ENCODE measurements around the gene LYRM2. TPM values are rescaled to one million over a fixed set of nuclear protein-coding genes. Genes with fewer than 3 reads are reported as not detected.

Gene LYRM2
- total RNA-seq, 2 donors from 2014 or later: 18.9 to 34.7 TPM

- TF ChIP-seq, protein P1, sequence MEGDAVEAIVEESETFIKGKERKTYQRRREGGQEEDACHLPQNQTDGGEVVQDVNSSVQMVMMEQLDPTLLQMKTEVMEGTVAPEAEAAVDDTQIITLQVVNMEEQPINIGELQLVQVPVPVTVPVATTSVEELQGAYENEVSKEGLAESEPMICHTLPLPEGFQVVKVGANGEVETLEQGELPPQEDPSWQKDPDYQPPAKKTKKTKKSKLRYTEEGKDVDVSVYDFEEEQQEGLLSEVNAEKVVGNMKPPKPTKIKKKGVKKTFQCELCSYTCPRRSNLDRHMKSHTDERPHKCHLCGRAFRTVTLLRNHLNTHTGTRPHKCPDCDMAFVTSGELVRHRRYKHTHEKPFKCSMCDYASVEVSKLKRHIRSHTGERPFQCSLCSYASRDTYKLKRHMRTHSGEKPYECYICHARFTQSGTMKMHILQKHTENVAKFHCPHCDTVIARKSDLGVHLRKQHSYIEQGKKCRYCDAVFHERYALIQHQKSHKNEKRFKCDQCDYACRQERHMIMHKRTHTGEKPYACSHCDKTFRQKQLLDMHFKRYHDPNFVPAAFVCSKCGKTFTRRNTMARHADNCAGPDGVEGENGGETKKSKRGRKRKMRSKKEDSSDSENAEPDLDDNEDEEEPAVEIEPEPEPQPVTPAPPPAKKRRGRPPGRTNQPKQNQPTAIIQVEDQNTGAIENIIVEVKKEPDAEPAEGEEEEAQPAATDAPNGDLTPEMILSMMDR (IDR thresholded peaks at IDR 0.05): no peak
- no peak overlapping the region for H3K4me3 ChIP-seq
- H3K36me3 ChIP-seq: no peaks in the 10 kb centered on the region
- H3K9me3 ChIP-seq: no peaks in the 10 kb centered on the region
- H3K4me1 ChIP-seq: no peaks in the 10 kb centered on the region
- H3K27ac ChIP-seq: no peak overlapping the region
- H3K27me3 ChIP-seq: no peaks in the 10 kb centered on the region
- no peak for DNase-seq (ENCODE audit: low spot score)
Measured at GRCh38 chr6:89520736-89521135, 117.8 kb downstream of the LYRM2 start.

- Histone ChIP-seq H3K4me1 (no peaks in the 10 kb centered on the region), H3K4me3 (no peak overlapping the region), H3K27me3 (no peaks in the 10 kb centered on the region), H3K36me3 (no peaks in the 10 kb centered on the region), H3K9me3 (no peaks in the 10 kb centered on the region), H3K27ac (no peak overlapping the region)
- no peak for DNase-seq (ENCODE audit: low spot score)
- TF ChIP-seq, protein P1 (IDR thresholded peaks at IDR 0.05): no peak
Measured at GRCh38 chr6:89518352-89519055, 120.0 kb downstream of the LYRM2 start.

Other genes starting within 250 kb of the LYRM2 start
- 10 to 100 TPM; 56.4 to 98.0 TPM for gene RRAGD, start 226.5 kb downstream of the LYRM2 start, total RNA-seq
- 10 to 100 TPM in 1 of 2 donors, 1 to 10 TPM in 1; 9.2 to 12.3 TPM for gene ANKRD6, start 205.6 kb downstream of the LYRM2 start, total RNA-seq
- 10 to 100 TPM; 15.2 to 17.4 TPM for gene MDN1, start 181.0 kb upstream of the LYRM2 start, total RNA-seq
- gene CASP8AP2, start 191.1 kb upstream of the LYRM2 start, total RNA-seq: 1 to 10 TPM; 9.2 to 9.3 TPM

Measured in right atrium auricular region (tissue), 2 donors.